ENCODE results near the gene RTN3.

Gene RTN3

GRCh38 chr11:63705526-63705925, 24.2 kb downstream of the RTN3 start:
- Mint-ChIP-seq H3K4me1 (ENCODE audit: low read depth) (peaks cover 5% of the 10 kb centered on the region), H3K9me3 (no peaks in the 10 kb centered on the region), H3K27ac (no peak overlapping the region), H3K4me3 (no peak overlapping the region), H3K36me3 (ENCODE audit: low read depth) (peaks cover 2% of the 10 kb centered on the region), H3K27me3 (ENCODE audit: low read depth) (no peaks in the 10 kb centered on the region)

- Mint-ChIP-seq H3K27ac (no peak overlapping the region), H3K4me3 (no peak overlapping the region), H3K27me3 (ENCODE audit: low read depth) (no peaks in the 10 kb centered on the region), H3K9me3 (no peaks in the 10 kb centered on the region), H3K4me1 (ENCODE audit: low read depth) (peaks cover 10% of the 10 kb centered on the region), H3K36me3 (ENCODE audit: low read depth) (no peaks in the 10 kb centered on the region)
These were observed 27.5 kb downstream of the RTN3 start for GRCh38 chr11:63708764-63709163.

GRCh38 chr11:63709336-63709884, 28.1 kb downstream of the RTN3 start:
- no peaks in the 10 kb centered on the region for H3K27me3 Mint-ChIP-seq (ENCODE audit: low read depth)
- H3K27ac Mint-ChIP-seq, result no peak overlapping the region
- H3K9me3 Mint-ChIP-seq, result no peaks in the 10 kb centered on the region
- peaks cover under 1% of the 10 kb centered on the region for H3K36me3 Mint-ChIP-seq (ENCODE audit: low read depth)
- H3K4me1 Mint-ChIP-seq (ENCODE audit: low read depth), result peaks cover 10% of the 10 kb centered on the region
- no peak overlapping the region for H3K4me3 Mint-ChIP-seq

GRCh38 chr11:63710476-63711217, 29.3 kb downstream of the RTN3 start:
- H3K27me3 Mint-ChIP-seq (ENCODE audit: low read depth), result no peaks in the 10 kb centered on the region
- H3K4me3 Mint-ChIP-seq, result no peak overlapping the region
- peaks cover 3% of the 10 kb centered on the region for H3K36me3 Mint-ChIP-seq (ENCODE audit: low read depth)
- peaks cover 7% of the 10 kb centered on the region for H3K4me1 Mint-ChIP-seq (ENCODE audit: low read depth)
- H3K9me3 Mint-ChIP-seq, result no peaks in the 10 kb centered on the region
- H3K27ac Mint-ChIP-seq, result no peak overlapping the region

- Mint-ChIP-seq H3K9me3 (no peaks in the 10 kb centered on the region), H3K27me3 (ENCODE audit: low read depth) (no peaks in the 10 kb centered on the region), H3K4me1 (ENCODE audit: low read depth) (peaks cover 7% of the 10 kb centered on the region), H3K4me3 (no peak overlapping the region), H3K36me3 (ENCODE audit: low read depth) (peaks cover 3% of the 10 kb centered on the region), H3K27ac (no peak overlapping the region)
These were observed 30.5 kb downstream of the RTN3 start for GRCh38 chr11:63711838-63712237.

GRCh38 chr11:63713766-63714165, 32.5 kb downstream of the RTN3 start:
- Mint-ChIP-seq H3K9me3 (no peaks in the 10 kb centered on the region), H3K4me3 (no peak overlapping the region), H3K4me1 (ENCODE audit: low read depth) (peaks cover 8% of the 10 kb centered on the region), H3K27me3 (ENCODE audit: low read depth) (no peaks in the 10 kb centered on the region), H3K27ac (no peak overlapping the region), H3K36me3 (ENCODE audit: low read depth) (peaks cover 5% of the 10 kb centered on the region)

- H3K9me3 Mint-ChIP-seq, result no peaks in the 10 kb centered on the region
- H3K27me3 Mint-ChIP-seq (ENCODE audit: low read depth), result no peaks in the 10 kb centered on the region
- peaks cover 8% of the 10 kb centered on the region for H3K4me1 Mint-ChIP-seq (ENCODE audit: low read depth)
- H3K4me3 Mint-ChIP-seq, result no peak overlapping the region
- peaks cover 6% of the 10 kb centered on the region for H3K36me3 Mint-ChIP-seq (ENCODE audit: low read depth)
- no peak overlapping the region for H3K27ac Mint-ChIP-seq
These were observed 34.7 kb downstream of the RTN3 start for GRCh38 chr11:63716046-63716445.

GRCh38 chr11:63719001-63719400, 37.7 kb downstream of the RTN3 start:
- Mint-ChIP-seq H3K4me3 (no peak overlapping the region), H3K27ac (no peak overlapping the region), H3K9me3 (no peaks in the 10 kb centered on the region), H3K36me3 (ENCODE audit: low read depth) (peaks cover 6% of the 10 kb centered on the region), H3K4me1 (ENCODE audit: low read depth) (peaks cover 4% of the 10 kb centered on the region), H3K27me3 (ENCODE audit: low read depth) (no peaks in the 10 kb centered on the region)

- Mint-ChIP-seq H3K27ac (no peak overlapping the region), H3K9me3 (no peaks in the 10 kb centered on the region), H3K27me3 (ENCODE audit: low read depth) (no peaks in the 10 kb centered on the region), H3K4me1 (ENCODE audit: low read depth) (peaks cover 4% of the 10 kb centered on the region), H3K36me3 (ENCODE audit: low read depth) (peaks cover 3% of the 10 kb centered on the region), H3K4me3 (no peak overlapping the region)
These were observed 38.7 kb downstream of the RTN3 start for GRCh38 chr11:63719987-63720386.

- Mint-ChIP-seq H3K9me3 (no peaks in the 10 kb centered on the region), H3K4me1 (ENCODE audit: low read depth) (peaks cover 4% of the 10 kb centered on the region), H3K27ac (no peak overlapping the region), H3K4me3 (no peak overlapping the region), H3K27me3 (ENCODE audit: low read depth) (no peaks in the 10 kb centered on the region), H3K36me3 (ENCODE audit: low read depth) (peaks cover 3% of the 10 kb centered on the region)
These were observed 39.3 kb downstream of the RTN3 start for GRCh38 chr11:63720611-63721010.

GRCh38 chr11:63729326-63729725, 48.0 kb downstream of the RTN3 start:
- no peaks in the 10 kb centered on the region for H3K4me1 Mint-ChIP-seq (ENCODE audit: low read depth)
- no peak overlapping the region for H3K4me3 Mint-ChIP-seq
- H3K27ac Mint-ChIP-seq, result no peak overlapping the region
- H3K9me3 Mint-ChIP-seq, result no peaks in the 10 kb centered on the region
- no peaks in the 10 kb centered on the region for H3K36me3 Mint-ChIP-seq (ENCODE audit: low read depth)
- H3K27me3 Mint-ChIP-seq (ENCODE audit: low read depth), result no peaks in the 10 kb centered on the region

GRCh38 chr11:63736864-63737263, 55.6 kb downstream of the RTN3 start:
- Mint-ChIP-seq H3K9me3 (no peaks in the 10 kb centered on the region), H3K4me3 (no peak overlapping the region), H3K27me3 (ENCODE audit: low read depth) (no peaks in the 10 kb centered on the region), H3K27ac (no peak overlapping the region), H3K4me1 (ENCODE audit: low read depth) (peaks cover 2% of the 10 kb centered on the region), H3K36me3 (ENCODE audit: low read depth) (no peaks in the 10 kb centered on the region)

GRCh38 chr11:63737718-63738117, 56.4 kb downstream of the RTN3 start:
- no peak overlapping the region for H3K4me3 Mint-ChIP-seq
- H3K9me3 Mint-ChIP-seq, result no peaks in the 10 kb centered on the region
- peaks cover 2% of the 10 kb centered on the region for H3K4me1 Mint-ChIP-seq (ENCODE audit: low read depth)
- no peak overlapping the region for H3K27ac Mint-ChIP-seq
- H3K27me3 Mint-ChIP-seq (ENCODE audit: low read depth), result no peaks in the 10 kb centered on the region
- H3K36me3 Mint-ChIP-seq (ENCODE audit: low read depth), result no peaks in the 10 kb centered on the region

- peaks cover 2% of the 10 kb centered on the region for H3K4me1 Mint-ChIP-seq (ENCODE audit: low read depth)
- no peaks in the 10 kb centered on the region for H3K27me3 Mint-ChIP-seq (ENCODE audit: low read depth)
- no peaks in the 10 kb centered on the region for H3K36me3 Mint-ChIP-seq (ENCODE audit: low read depth)
- no peak overlapping the region for H3K27ac Mint-ChIP-seq
- H3K9me3 Mint-ChIP-seq, result no peaks in the 10 kb centered on the region
- no peak overlapping the region for H3K4me3 Mint-ChIP-seq
These were observed 57.5 kb downstream of the RTN3 start for GRCh38 chr11:63738720-63739360.
